OCI-LY3 (cell line): ENCODE measurements around the gene IL25.

ENCODE experiments used
- H2AFZ ChIP-seq: fragments of 200-600, 300-600 bp; shearing (Covaris generic); 2 replicates; pipeline ENCODE4 v1.6.0; 2014; ENCODE audit warnings: antibody characterized with exemption, low read depth, low read length
- H3K27ac ChIP-seq: fragments of 200-600, 300-600 bp; sonication (generic); 2 replicates; pipeline ENCODE4 v1.5.1; 2014; ENCODE audit warnings: mild to moderate bottlenecking, low read length, moderate library complexity, mixed read lengths
- H3K27me3 ChIP-seq: fragments of 200-600, 300-600 bp; sonication (generic); 2 replicates; pipeline ENCODE4 v1.6.1; 2014; ENCODE audit warnings: low read depth, low read length, mixed read lengths
- H3K36me3 ChIP-seq: fragments of 200-600, 300-600 bp; sonication (generic); replicated peaks from 2 replicates; pipeline ENCODE3; 2014; ENCODE audit warnings: low read depth, low read length, mixed read lengths
- H3K4me1 ChIP-seq: fragments of 300-600, 200-600 bp; sonication (generic); 2 replicates; pipeline ENCODE4 v1.6.1; 2014; ENCODE audit warnings: low read length, mixed read lengths
- H3K4me2 ChIP-seq: fragments of 200-600, 300-600 bp; sonication (generic); 2 replicates; pipeline ENCODE4 v1.6.1; 2014; ENCODE audit warnings: low read length, mixed read lengths
- H3K4me3 ChIP-seq: fragments of 300-600, 200-600 bp; sonication (generic); 2 replicates; pipeline ENCODE4 v1.5.1; 2014; ENCODE audit warnings: antibody characterized with exemption, mild to moderate bottlenecking, low read length, moderate library complexity
- H3K79me2 ChIP-seq: fragments of 300-600, 200-600 bp; shearing (Covaris generic); 2 replicates; pipeline ENCODE4 v1.6.1; 2014; ENCODE audit warnings: mild to moderate bottlenecking, low read length, mixed read lengths
- H3K9ac ChIP-seq: fragments of 300-600, 200-600 bp; shearing (Covaris generic); 2 replicates; pipeline ENCODE4 v1.6.0; 2014; ENCODE audit warnings: mild to moderate bottlenecking, low read length, moderate library complexity
- H3K9me3 ChIP-seq: fragments of 200-600, 300-600 bp; shearing (Covaris generic); 2 replicates; pipeline ENCODE4 v1.6.1; 2014; ENCODE audit warnings: low read length, mixed read lengths; ENCODE audit not compliant: insufficient read depth
- H4K20me1 ChIP-seq: fragments of 200-600, 300-600 bp; sonication (generic); 2 replicates; pipeline ENCODE4 v1.6.1; 2016; ENCODE audit warnings: low read length, mixed read lengths; ENCODE audit not compliant: insufficient read depth
- CTCF ChIP-seq: fragments of 200-600, 300-600 bp; sonication (generic); IDR thresholded peaks from 2 replicates; pipeline ENCODE4 v1.5.1; 2014; ENCODE audit warnings: antibody characterized with exemption, low read length, low read depth
- EZH2phosphoT487 ChIP-seq: fragments of 200-600 bp; shearing (Covaris generic); IDR thresholded peaks from 2 replicates; pipeline ENCODE4 v1.6.1; 2018; ENCODE audit warnings: antibody characterized with exemption, mixed run types, low read depth

IL25 gene

GRCh38 chr14:23361320-23361719 lies 11.3 kb upstream of the IL25 start:
- H3K9me3 ChIP-seq = no peaks in the 10 kb centered on the region
- H3K4me2 ChIP-seq = no peak overlapping the region
- no peak overlapping the region for H2AFZ ChIP-seq
- H3K27me3 ChIP-seq = peaks cover 3% of the 10 kb centered on the region; the same call in 1 of the 2 replicates
- H3K4me3 ChIP-seq = no peak overlapping the region
- no peaks in the 10 kb centered on the region for H3K4me1 ChIP-seq
- TF ChIP-seq CTCF (no peak), EZH2phosphoT487 (no peak)
- no peak overlapping the region for H3K9ac ChIP-seq
- no peaks in the 10 kb centered on the region for H3K36me3 ChIP-seq
- no peak overlapping the region for H3K27ac ChIP-seq
- no peaks in the 10 kb centered on the region for H3K79me2 ChIP-seq
- H4K20me1 ChIP-seq = no peaks in the 10 kb centered on the region

GRCh38 chr14:23361763-23362162 lies 10.8 kb upstream of the IL25 start:
- Histone ChIP-seq H3K4me2 (no peak overlapping the region), H3K27ac (no peak overlapping the region), H3K27me3 (peaks cover 3% of the 10 kb centered on the region; the same call in 1 of the 2 replicates), H3K9me3 (no peaks in the 10 kb centered on the region), H3K4me1 (no peaks in the 10 kb centered on the region), H3K79me2 (no peaks in the 10 kb centered on the region), H3K9ac (no peak overlapping the region), H4K20me1 (no peaks in the 10 kb centered on the region), H3K36me3 (no peaks in the 10 kb centered on the region), H3K4me3 (no peak overlapping the region), H2AFZ (no peak overlapping the region)
- TF ChIP-seq CTCF = no peak
- no peak for TF ChIP-seq EZH2phosphoT487

- Histone ChIP-seq H3K79me2 (no peaks in the 10 kb centered on the region), H3K4me2 (no peak overlapping the region), H3K27me3 (peaks cover 3% of the 10 kb centered on the region; the same call in 1 of the 2 replicates), H3K9ac (no peak overlapping the region), H2AFZ (no peak overlapping the region), H3K27ac (no peak overlapping the region), H3K4me3 (no peak overlapping the region), H4K20me1 (no peaks in the 10 kb centered on the region), H3K36me3 (no peaks in the 10 kb centered on the region), H3K4me1 (no peaks in the 10 kb centered on the region), H3K9me3 (no peaks in the 10 kb centered on the region)
- TF ChIP-seq EZH2phosphoT487 (no peak), CTCF (no peak)
Observed at GRCh38 chr14:23362200-23362599, 10.4 kb upstream of the IL25 start.

- H3K79me2 ChIP-seq = no peaks in the 10 kb centered on the region
- H3K4me2 ChIP-seq = no peak overlapping the region
- H3K36me3 ChIP-seq = no peaks in the 10 kb centered on the region
- no peak overlapping the region for H3K4me3 ChIP-seq
- H3K27ac ChIP-seq = no peak overlapping the region
- H2AFZ ChIP-seq = no peak overlapping the region
- no peaks in the 10 kb centered on the region for H3K4me1 ChIP-seq
- H3K27me3 ChIP-seq = peaks cover 3% of the 10 kb centered on the region; the same call in 1 of the 2 replicates
- no peak overlapping the region for H3K9ac ChIP-seq
- H4K20me1 ChIP-seq = no peaks in the 10 kb centered on the region
- no peaks in the 10 kb centered on the region for H3K9me3 ChIP-seq
- TF ChIP-seq EZH2phosphoT487 = no peak
- TF ChIP-seq CTCF = no peak
Observed at GRCh38 chr14:23364164-23365035, 8.2 kb upstream of the IL25 start.
